Measurements from ENCODE around the gene TREX2.
A peak's percentile ranks its signal among the peaks of the same experiment; 100 is the strongest.

The TREX2 gene

DNA sequence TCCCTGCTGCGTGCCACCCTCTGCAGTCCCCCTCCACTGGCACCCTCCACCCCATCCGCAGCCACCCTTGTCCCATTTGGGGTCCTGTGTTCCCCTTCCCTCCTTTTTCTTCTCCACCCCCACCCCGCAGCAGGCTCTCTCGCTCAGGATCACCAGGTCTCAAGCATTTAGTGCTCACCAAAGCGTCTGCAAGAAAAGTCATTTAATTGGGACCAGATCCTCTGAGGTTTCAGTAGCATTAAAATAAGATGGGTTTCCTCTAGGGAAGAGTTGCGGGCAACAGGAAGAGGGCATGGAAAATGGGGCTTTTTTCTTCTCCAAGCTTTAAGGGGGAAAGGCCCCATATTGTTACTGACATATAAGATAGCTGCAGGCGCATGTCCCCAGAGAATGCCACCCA, 29.4 kb upstream of the TREX2 start:
- DNase-seq, result no peak

DNA sequence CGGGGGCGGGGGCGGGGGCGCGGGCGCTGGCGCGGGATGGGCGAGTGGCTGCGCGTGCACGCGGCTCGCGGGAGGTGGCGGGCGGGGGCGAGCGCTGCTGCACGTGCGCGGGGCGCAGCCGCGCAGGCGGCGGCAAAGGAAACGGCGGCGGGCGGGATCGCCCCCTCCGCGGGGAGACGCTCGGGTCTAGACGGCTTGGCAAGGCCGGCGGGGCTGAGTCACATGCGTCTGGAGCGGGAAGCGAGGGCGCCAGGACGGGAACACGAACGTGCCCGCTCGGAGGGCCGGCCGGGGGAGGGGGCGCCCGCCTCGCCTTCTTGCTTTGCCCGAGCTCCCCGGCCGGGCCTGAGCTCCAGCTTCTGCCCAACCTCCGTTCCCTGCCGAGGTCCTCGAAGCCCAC, 28.9 kb upstream of the TREX2 start:
- DNase-seq, result peak; percentile 42

DNA sequence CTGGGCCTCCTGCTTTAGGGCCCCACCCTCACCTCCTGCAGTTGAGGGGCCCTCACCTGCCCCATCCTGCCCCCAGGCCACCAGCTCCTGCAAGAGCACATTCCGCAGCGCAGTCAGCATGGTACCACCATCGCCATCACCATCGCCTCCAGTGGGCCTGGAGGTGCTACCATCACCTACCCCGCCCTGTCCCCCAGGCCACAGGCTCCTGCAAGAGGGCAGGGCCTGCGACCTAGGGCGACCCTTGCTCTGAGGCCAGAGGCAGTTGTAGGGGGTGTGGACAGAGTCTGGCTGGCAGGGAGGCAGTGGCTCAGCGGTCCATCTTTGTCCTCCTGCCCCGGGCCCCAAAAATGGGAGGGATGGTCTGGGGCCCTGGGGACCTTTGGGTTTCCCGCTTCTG, 28.4 kb upstream of the TREX2 start:
- no peak for DNase-seq

DNA sequence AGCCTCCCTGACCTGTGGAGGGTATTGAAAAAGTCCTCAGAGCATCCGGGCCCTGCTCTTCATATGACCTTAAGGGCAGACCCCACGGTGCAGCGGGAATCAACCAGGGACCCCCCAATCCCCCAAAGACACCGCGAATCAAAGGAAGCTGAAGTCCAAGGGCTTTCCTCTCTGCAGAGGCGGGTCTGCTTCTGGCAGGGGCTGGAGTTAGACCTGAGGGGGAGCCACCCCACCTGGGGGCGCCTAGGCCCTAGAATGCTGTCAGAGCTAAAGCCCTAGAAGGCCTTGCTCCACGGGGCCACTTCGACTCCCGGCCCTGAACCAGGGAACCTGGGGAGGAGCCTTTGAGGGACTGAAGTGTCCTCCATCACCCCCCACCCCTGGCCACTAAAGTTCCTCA, 27.3 kb upstream of the TREX2 start:
- DNase-seq, result no peak

DNA sequence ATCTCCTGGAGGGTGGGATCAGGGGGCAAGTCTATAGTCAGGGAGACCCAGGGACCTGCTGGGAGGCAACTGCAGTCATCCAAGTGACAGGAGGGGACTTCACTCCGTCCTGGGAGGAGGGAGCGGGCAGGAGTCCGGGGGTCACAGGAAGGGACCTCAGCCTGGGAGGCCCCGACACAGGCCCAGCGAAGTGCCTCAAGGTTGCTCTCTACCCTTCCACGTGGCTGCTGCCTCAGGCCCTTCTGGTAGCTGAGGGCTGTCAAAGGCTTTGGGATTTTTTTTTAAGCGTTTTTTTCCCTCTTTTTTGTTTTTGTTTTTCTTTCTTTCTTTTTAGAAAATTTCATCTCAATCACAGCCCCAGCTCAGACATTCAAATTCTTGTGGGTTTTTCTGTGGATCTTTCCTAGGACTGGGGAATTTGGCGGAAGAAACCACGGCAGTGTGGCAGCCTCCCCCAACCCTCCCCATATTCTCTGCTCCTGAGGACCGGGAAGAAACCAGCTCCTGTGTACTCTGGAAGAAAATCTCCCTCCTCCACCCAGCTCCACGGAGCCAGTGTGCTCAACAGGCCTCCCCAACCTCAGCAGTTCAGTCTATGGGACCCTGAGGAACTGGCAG, 25.9 kb upstream of the TREX2 start:
- no peak for DNase-seq

DNA sequence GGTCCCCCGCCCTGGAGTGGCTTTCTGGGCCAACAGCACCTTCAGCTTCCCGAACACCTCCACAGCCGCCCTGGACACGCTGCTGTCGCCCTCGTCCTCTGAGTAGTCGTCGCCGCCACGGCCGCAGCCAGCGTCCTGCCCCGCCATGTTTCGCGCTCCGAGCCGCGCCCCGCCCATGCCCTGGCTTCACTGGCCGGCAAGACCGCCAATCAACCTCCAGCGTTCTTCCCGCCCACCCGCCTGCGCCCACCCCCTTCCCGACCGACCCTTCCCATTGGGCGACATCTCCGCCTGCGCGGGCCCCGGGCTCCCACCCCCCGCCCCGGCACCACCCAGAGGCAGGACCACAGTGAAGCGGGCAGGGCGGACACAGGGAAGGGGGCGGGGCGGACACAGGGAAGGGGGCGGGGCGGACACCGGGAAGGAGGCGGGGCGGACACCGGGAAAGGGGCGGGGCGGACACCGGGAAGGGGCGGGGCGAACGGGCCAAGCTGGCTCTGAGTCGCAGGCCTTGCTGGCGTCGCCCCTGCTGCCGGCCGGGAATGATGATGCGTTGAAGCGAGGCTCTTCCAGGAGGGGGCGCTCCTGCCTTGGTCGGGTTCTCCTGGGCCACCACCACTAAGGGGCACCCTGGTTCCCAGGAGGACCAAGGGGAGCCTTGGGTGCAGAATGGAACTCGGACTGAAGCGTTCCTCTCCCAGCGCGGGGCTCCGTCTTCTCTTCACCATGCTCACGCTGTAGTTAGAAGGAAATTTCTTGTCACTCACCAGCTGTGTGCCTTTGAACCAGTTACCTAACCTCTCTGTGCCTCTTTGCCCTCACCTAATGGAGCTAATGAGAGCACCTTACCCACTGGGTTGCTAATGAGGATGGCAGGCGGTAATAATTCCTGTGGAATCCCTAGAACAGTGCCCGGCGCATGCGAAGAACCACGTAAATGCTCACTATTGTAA, 24.8 kb upstream of the TREX2 start, which contains the start of gene HAUS7:
TSS of gene HAUS7 (minus strand) at position 166 of the 953 bp plus-strand sequence. CDS start at position 147, 19 bp downstream.
- peak; percentile 79 for DNase-seq

DNA sequence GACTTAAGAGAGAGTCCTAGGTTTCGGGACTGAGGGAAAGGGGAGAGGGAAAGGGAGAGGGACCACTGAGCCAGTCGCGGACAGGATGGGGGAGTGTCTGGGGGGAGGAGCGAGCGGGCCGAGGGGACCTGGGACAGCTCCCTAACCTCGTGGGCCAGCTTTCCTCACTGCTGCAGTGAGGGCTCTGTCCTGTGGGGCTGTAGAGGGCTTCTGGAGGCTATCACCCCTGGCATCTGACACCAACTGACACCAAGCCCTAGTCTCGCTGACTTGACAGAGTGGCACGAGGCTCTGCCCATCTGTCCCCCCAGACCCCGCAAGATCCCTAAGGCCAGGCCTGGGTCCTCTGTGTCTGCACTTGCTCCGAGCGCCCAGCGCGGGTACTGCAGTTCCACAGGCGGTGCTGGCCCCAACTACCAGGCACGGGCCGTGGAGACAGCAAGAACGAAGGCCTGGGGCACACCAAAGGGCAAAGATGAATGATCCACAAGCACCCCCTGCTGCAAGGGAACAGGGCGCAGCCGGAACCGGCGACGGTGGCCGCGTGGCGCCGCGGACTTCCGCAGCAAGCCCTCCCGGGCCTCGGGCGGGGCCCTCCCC, 24.1 kb upstream of the TREX2 start:
- DNase-seq, result no peak

DNA sequence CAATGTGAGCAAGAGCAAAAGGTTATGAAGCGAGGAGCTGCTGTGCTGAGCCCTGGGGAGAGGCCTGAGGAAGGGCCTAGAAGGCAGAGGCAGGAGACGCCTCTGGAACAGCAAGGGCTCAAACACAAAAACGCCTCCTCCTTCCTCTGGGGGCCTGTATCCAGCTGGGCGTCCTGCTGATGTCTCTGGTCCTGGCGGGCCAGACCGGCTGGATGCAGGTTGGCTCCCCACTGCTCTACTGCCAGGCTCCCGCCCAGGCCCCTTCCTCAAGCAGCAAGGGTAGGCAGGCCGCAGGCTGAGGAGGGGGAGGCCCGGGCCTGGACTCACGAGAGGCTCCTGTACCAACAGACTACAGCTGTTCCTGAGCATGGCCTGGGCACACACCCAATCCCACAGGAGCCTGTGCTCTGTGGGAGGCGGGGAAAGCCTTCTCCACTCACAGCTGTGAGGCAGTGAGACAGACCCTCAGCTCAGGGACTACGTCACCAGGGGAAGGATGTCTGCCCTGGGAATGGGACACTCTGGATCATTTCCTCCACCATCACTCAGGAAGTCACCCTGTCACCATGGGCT, 22.2 kb upstream of the TREX2 start:
- no peak for DNase-seq

DNA sequence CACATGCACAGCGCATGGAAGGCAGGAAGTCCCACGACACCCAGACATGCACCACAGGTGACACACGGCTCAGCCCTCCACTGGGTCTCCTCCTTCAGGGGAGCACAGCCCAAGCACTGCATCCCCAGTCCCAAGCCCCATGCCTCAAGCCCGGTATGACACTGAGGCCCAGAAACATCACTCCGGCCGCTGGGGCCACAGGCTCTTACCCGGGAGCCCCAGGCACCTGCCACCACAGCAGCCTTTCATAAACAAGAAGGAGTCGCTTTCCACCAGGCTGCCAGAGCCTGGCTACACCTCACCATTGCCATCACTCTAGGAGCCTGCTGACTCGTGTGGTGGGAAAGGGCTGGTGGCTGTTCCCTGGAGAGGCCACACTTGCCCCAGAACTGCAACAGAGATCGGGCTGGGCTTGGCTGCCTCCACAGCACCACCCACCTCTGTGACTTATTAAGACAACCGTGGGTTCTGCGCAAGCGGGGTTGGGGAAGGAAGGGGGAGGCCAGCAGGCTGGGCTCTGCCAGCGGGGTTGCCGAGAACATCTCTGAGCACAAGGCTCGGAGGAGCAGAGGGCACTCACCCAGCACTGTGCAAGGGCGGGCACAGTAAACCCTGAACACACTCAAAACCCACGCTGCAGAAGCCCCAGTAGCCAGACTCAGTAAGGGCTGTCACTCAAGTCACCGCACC, 20.0 kb upstream of the TREX2 start:
- DNase-seq, result no peak

DNA sequence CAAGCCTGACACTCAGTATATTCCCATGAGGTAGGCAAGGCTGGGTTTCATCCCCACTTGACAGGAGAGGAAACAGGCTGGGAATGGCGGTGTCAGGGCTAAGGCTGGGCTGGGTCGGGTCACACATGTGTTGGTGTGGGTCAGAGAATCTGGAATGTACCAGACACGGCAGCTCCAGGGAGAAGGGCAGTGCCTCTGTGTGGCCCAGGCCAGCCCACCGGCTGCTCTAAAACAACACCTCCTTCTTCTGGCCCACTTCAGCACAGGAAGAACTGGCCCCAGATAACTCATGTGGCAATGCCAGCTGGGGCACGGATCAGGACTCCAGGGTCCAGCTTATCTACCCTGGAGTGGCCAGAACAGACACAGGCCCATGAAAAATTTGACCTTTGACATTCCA, 18.3 kb upstream of the TREX2 start:
- DNase-seq, result no peak

DNA sequence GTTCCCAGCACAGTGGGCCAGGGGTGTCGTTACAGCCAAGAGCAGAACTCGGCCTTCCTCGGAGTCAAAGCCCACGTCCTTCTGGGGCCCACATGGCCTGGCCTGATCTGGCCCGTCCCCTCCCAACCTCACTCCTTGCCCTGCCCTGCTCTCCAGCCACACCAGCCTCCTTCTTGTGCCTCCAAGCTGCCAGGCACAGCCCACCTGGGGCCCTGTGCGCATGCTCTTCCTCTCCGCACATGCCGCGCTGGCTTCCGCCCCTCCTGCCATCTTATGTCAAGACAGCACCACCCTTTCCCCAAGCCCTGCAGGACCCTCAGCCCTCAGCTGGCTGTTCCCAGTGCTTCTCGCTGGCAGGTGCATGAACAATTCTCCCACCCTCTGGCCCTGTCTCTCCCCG, 17.7 kb upstream of the TREX2 start:
- no peak for DNase-seq

DNA sequence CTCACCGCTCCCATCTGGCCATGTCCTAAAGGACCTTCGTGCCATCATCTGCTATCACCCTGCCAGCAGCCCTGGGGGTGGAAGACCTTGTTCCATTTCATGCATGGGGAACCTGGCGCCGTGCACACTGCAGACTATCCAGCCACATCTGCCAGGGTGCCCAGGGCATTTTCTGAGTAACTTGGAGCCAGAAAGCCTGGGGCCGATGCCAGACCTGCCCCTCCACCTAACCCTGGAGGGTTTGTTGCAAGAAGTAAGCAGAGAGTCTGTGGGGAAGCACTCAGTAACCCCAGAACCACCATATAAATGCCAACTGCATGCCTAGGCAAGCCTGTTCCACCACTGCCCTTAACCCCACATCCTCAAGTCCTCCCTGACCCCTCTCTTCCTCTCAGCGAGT, 17.2 kb upstream of the TREX2 start:
- DNase-seq, result no peak

DNA sequence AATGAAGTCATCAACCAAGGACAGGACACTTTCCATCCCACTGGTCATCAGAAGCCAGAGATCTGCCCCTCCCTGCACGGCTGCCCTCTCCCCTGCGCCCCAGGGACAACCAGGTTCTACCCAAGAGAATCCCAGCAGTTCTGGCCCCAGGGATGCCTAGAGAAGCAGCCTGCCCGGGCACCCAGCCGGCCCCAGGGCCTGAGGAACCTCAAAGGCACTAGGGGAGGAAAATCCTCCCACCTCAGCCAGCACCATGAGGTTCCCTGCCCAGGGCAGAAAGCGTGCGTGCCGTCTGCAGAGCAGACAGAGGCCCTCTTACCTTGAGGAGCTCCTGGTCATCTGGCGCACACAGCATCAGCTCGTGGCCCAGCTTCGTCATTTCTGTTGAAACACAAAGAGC, 16.4 kb upstream of the TREX2 start:
- no peak for DNase-seq

DNA sequence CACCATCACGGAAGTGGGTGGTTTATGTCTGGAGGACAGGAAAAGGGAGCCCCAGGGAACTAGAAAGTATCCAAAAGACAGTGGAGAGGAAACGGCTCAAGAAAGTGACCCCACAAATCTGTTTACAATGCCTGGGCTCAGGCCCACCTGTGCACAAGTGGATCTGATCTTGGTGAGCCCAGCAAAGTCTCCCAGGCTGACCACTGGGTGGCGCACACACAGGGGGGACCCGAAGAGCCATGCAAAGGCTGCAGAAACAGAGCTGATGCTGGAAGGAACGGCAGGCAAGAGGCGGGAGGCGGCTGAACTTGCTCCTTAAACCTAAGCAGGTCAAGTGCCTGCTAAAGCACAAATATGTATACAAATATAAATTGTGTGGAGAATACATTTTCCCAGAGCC, 15.0 kb upstream of the TREX2 start:
- DNase-seq, result peak; percentile 26

DNA sequence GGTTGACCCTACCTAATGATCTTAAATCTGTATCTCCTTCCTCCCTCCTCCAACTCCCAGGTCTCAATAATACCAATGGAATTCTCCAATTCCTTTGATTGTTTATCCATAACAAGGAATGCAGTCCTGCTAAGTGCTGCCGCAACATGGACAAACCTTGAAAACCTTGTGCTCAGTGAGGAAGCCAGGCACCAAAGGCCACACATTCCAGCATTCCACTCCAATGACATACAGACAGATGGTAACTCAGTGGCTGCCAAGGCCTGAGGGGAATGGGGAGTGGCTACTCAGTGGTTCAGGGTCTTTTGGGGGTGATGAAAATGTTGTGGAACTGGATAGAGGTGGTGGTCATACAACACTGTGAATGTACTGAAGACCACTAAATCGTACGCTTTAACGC, 14.1 kb upstream of the TREX2 start:
- no peak for DNase-seq

DNA sequence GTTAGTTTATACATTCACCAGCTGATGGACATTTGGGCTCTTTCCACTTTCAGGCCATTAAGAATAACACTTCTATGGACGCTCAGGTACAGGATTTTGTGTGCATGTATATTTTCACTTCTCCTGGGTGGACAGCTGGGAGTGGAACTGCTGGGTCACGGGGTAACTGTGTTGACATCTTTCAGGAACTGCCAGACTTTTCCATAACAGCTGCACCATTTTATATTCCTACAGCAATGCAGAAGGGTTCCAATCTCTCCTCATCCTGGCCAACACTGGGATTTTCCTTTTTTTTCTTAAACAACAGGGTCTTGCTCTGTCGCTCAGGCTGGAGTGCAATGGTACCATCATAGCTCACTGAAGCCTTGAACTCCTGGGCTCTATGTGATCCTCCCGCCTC, 12.6 kb upstream of the TREX2 start:
- DNase-seq, result no peak

DNA sequence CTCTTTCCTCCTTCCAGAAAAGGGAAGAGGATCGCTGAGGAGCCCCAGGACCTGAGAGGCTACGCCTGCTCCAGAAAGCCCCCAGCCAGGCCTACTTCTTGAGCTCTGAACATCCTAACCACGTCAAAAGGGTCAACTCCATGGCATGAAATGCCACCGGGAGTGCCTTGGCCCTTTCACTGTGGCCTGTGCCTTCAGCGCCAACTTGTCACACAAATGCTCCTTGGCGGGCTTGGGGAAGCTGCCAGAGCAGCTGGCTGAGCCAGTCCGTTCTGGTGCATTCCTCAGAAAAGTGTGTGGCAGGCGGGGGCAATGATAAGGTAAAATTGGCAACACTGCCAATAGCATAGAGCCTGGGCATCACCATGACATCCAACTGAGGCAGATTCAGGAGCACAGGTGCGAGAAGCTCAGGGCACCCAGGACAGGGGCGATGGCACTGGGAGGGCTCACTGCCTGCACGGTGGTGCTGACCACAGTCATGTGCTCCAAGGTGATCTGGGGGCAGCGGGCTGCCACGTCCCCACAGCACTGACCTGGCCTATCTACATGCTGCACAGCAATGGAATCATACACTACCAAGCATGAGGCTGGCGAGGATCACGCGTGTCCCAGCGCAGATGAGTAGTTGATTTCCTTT, 12.1 kb upstream of the TREX2 start:
- no peak for DNase-seq

DNA sequence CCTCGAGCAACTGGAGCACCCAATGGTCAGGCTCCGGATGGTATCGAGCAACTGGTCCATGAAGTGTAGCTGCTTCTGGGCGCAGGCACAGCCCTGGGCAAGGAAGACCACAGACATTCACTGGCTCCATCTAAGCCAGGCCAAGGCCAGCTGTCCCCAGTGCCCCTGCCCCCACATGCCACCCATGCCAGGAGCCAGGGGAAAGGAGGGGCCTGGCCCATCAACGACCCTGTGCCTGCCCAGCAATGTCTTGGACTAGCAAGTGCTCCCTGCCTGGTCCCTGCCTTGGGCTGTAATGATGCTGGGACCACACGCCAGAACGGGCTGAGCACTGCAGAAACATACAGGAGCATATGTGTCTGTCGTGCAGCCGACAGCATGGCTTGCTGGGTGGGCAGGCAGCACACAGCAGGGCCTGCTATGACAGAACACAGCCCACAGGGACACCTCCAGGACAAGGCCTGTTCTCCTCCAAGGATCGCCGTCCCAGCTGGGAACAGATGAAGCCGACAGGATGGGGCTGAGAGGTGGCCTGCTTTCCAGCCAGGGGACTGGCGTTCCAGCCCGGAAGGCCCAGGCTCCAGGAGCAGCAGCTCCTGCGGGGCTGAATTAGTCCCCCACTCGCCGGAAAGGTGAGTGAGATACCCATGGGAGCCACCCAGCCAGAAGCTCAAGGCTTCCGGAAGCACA, 11.4 kb upstream of the TREX2 start:
- no peak for DNase-seq

DNA sequence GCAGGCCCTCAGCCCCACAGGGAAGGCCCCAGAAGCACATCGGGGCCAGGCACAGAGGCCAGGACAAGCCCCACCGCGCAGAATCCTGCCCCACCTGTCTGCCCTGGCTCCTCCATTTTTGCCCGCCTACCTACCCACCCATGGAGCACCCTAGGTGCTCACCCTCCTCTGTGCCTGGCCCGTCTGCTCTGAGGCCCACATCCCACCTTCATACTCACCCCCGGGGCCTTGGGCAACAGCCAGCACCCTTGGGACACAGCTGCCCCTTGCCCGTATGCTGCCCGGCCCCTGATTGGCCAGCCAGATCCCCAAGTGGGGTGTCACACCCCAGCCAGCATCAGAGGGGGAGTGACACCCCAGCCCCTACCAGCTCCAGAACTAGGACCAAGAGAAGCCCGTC, 10.8 kb upstream of the TREX2 start:
- DNase-seq, result no peak

DNA sequence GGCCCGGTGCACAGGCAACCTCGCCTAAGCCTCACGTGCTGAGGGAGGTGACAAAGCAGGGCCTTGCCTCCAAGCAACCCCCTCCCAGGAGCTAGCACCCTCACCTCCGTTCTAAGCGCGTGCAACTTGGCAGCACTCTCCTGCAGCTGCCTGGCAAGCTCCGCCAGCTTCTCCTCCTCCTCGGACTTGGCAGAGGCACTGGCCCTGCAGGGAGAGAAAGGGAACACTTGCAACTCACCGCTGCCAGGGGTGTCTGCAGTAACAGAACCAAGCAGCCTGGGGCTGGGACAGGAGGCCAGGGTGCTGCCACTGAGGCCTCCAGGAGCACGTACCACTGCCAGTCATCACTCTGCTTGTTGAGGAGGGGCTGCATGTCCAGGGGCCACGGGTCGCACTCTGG, 10.3 kb upstream of the TREX2 start:
- no peak for DNase-seq

DNA sequence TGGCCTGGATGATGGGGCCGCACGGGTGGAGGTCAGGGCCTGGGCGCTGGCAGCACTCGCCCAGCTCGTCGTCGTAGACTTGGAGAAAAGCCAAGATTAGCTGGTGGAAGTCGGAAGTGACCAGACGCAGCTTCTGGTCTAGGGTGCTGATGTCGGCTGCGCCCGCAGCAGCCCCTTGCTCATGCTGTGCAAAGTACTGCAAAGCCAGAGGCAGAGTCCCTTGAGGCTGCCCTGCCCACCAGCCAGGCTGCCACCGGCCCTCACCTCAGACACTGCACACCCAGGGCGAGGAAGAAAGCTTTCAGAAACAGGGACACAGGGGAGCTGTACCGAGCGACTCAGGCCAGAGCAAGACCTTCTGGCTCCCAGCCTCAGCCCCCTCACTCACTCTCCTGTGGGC, 9.7 kb upstream of the TREX2 start:
- no peak for DNase-seq
